Upper lobe of right lung (tissue), 1 donor: Measurements from ENCODE around the gene CRYAB. TPM values are rescaled to one million over a fixed set of nuclear protein-coding genes. Genes with fewer than 3 reads are reported as not detected.

ENCODE experiments used
- ATAC-seq: fragments of 200-7000 bp; cut with Tn5 transposase; one replicate; pipeline ENCODE4 v1.9.1; 2020; ENCODE audit warnings: mild to moderate bottlenecking, moderate library complexity
- DNase-seq: peaks from one replicate; pipeline ENCODE4 v3.0.0-alpha.2; 2020
- H3K27ac ChIP-seq: fragments of 200-600 bp; one replicate; pipeline ENCODE4 v1.8.0; 2022
- H3K27me3 ChIP-seq: fragments of 200-600 bp; one replicate; pipeline ENCODE4 v1.8.0; 2022; ENCODE audit warnings: mild to moderate bottlenecking
- H3K36me3 ChIP-seq: fragments of 200-600 bp; one replicate; pipeline ENCODE4 v1.8.0; 2022
- H3K4me1 ChIP-seq: fragments of 200-600 bp; one replicate; pipeline ENCODE4 v1.8.0; 2022
- H3K4me3 ChIP-seq: fragments of 200-600 bp; one replicate; pipeline ENCODE4 v1.8.0; 2022; ENCODE audit warnings: mild to moderate bottlenecking
- H3K9me3 ChIP-seq: fragments of 200-600 bp; one replicate; pipeline ENCODE4 v1.8.0; 2022
- CTCF ChIP-seq: fragments of 200-600 bp; IDR thresholded peaks from one replicate; pipeline ENCODE4 v1.8.0; 2022; ENCODE audit warnings: antibody characterized with exemption
- intact Hi-C: fragments of 100-400 bp; cut with DNase I; formaldehyde crosslinking; loops from one replicate; pipeline ENCODE4 v1.11.0; 2022
- total RNA-seq: library from RNA; stranded (reverse); fragmentation: NEBNext Ultra II Directional; extraction: Animal tissue kit (Norgen Biotek cat#: 25700); gene quantifications from one replicate; pipeline ENCODE4 v1.2.1, GENCODE V29; 2021
- donor health status: DM: no; HTN: yes; CAD: no; lungs with severe emphysema.

CRYAB gene
- total RNA-seq, 1 donor from 2014 or later = 113 TPM

GRCh38 chr11:111949519-111950426 is 38.2 kb upstream of the CRYAB start:
- DNase-seq (no peak), ATAC-seq (peak; percentile 61)
- Histone ChIP-seq H3K27me3 (no peaks in the 10 kb centered on the region), H3K4me3 (no peak overlapping the region), H3K9me3 (no peaks in the 10 kb centered on the region), H3K36me3 (no peaks in the 10 kb centered on the region), H3K4me1 (peaks cover 5% of the 10 kb centered on the region), H3K27ac (no peak overlapping the region)
- intact Hi-C loops = no loop called here
- TF ChIP-seq CTCF = no peak

- no peak for TF ChIP-seq CTCF
- intact Hi-C loops = no loop called here
- no peak overlapping the region for H3K27ac ChIP-seq
- no peak for ATAC-seq
- no peak overlapping the region for H3K4me3 ChIP-seq
- DNase-seq = no peak
- H3K27me3 ChIP-seq = no peaks in the 10 kb centered on the region
- H3K4me1 ChIP-seq = peaks cover 11% of the 10 kb centered on the region
- no peaks in the 10 kb centered on the region for H3K9me3 ChIP-seq
- no peaks in the 10 kb centered on the region for H3K36me3 ChIP-seq
Observed at GRCh38 chr11:111947143-111947542, 35.6 kb upstream of the CRYAB start.

GRCh38 chr11:111946499-111946898 is 34.9 kb upstream of the CRYAB start:
- H3K4me1 ChIP-seq = peaks cover 11% of the 10 kb centered on the region
- H3K27ac ChIP-seq = no peak overlapping the region
- H3K9me3 ChIP-seq = no peaks in the 10 kb centered on the region
- no peak overlapping the region for H3K4me3 ChIP-seq
- no peak for DNase-seq
- TF ChIP-seq CTCF = no peak
- intact Hi-C loops = no loop called here
- peak; percentile 42 for ATAC-seq
- H3K36me3 ChIP-seq = no peaks in the 10 kb centered on the region
- no peaks in the 10 kb centered on the region for H3K27me3 ChIP-seq

- no peak for TF ChIP-seq CTCF
- no peak overlapping the region for H3K4me3 ChIP-seq
- intact Hi-C loops = no loop called here
- no peaks in the 10 kb centered on the region for H3K27me3 ChIP-seq
- DNase-seq (no peak), ATAC-seq (no peak)
- peaks cover 11% of the 10 kb centered on the region for H3K4me1 ChIP-seq
- no peaks in the 10 kb centered on the region for H3K36me3 ChIP-seq
- peak overlapping the region; percentile 31 for H3K27ac ChIP-seq
- H3K9me3 ChIP-seq = no peaks in the 10 kb centered on the region
Observed at GRCh38 chr11:111945198-111945597, 33.6 kb upstream of the CRYAB start.

- ATAC-seq (no peak), DNase-seq (no peak)
- Histone ChIP-seq H3K9me3 (no peaks in the 10 kb centered on the region), H3K36me3 (no peaks in the 10 kb centered on the region), H3K27ac (peak overlapping the region; percentile 44), H3K4me1 (peaks cover 11% of the 10 kb centered on the region), H3K4me3 (no peak overlapping the region), H3K27me3 (no peaks in the 10 kb centered on the region)
- intact Hi-C loops = no loop called here
- TF ChIP-seq CTCF = no peak
Observed at GRCh38 chr11:111944651-111945051, 33.1 kb upstream of the CRYAB start.
